Esophagus (tissue), 2 donors: ENCODE measurements around the gene USP31. TPM values are rescaled to one million over a fixed set of nuclear protein-coding genes. Genes with fewer than 3 reads are reported as not detected.
A peak's percentile ranks its signal among the peaks of the same experiment; 100 is the strongest.
"Not testable (repeated sequence)": the region's sequence is repeated elsewhere in the genome, so short reads cannot be mapped to it uniquely, and the experiment has no call there.

Experiments
- H3K27ac ChIP-seq, 2 donors: one replicate each; pipeline ENCODE4 v1.5.1; 2013; ENCODE audit warnings: low read depth in 2 of 2, mild to moderate bottlenecking in 2 of 2, inconsistent platforms in 1 of 2, low read length in 1 of 2, moderate library complexity in 1 of 2
- H3K27me3 ChIP-seq, 2 donors: one replicate each; pipeline ENCODE4 v1.6.1; 2013; ENCODE audit warnings: low read length in 2 of 2, control low read depth in 1 of 2, mild to moderate bottlenecking in 1 of 2; ENCODE audit not compliant: insufficient read depth in 2 of 2, control insufficient read depth in 1 of 2
- H3K36me3 ChIP-seq, 2 donors: one replicate each; pipeline ENCODE4 v1.6.1; 2013; ENCODE audit warnings: low read length in 1 of 2; ENCODE audit not compliant: control insufficient read depth in 2 of 2, insufficient read depth in 2 of 2
- H3K4me1 ChIP-seq, 2 donors: one replicate each; pipeline ENCODE4 v1.6.1; 2013; ENCODE audit warnings: low read length in 1 of 2; ENCODE audit not compliant: control insufficient read depth in 2 of 2, insufficient read depth in 2 of 2
- H3K4me3 ChIP-seq, 2 donors: one replicate each; pipeline ENCODE4 v1.5.1; 2013; ENCODE audit warnings: low read length in 2 of 2, mild to moderate bottlenecking in 2 of 2, low read depth in 1 of 2, moderate library complexity in 1 of 2
- H3K9me3 ChIP-seq, 2 donors: one replicate each; pipeline ENCODE4 v1.6.1; 2013; ENCODE audit warnings: mild to moderate bottlenecking in 2 of 2, low read depth in 1 of 2, low read length in 1 of 2, moderate library complexity in 1 of 2; ENCODE audit not compliant: control insufficient read depth in 2 of 2, insufficient read depth in 1 of 2
- WGBS, 2 donors: extraction: QIAGEN DNeasy Blood & Tissue Kit; methylation state at CpG; one replicate each; pipeline ENCODE4 v1.1.7; 2013; 5-methylcytosine and 5-hydroxymethylcytosine counted together
- polyA plus RNA-seq, 2 donors: library from polyadenylated mRNA; stranded (reverse); fragments of 200-250 nt; gene quantifications; one replicate each; pipeline ENCODE4 v1.2.3, GENCODE V29; 2013
- donor health status: healthy with polysubstance abuse.
- donor health status: Bipolar disorder and iron deficiency.

USP31 gene
- polyA plus RNA-seq, 2 donors, result 3.3 to 6.5 TPM

- no peaks in the 10 kb centered on the region for H3K27me3 ChIP-seq
- H3K36me3 ChIP-seq, result peaks cover 0 to 7% of the 10 kb centered on the region in 2 donors
- H3K9me3 ChIP-seq, result no peaks in the 10 kb centered on the region
- H3K4me3 ChIP-seq, result no peak overlapping the region
- no peak overlapping the region for H3K27ac ChIP-seq
- WGBS, 2 donors, result 92% methylated on average over 5 of the region's 5 CpGs
- no peaks in the 10 kb centered on the region for H3K4me1 ChIP-seq
Measured at GRCh38 chr16:23110257-23110899, 38.9 kb downstream of the USP31 start.

DNA sequence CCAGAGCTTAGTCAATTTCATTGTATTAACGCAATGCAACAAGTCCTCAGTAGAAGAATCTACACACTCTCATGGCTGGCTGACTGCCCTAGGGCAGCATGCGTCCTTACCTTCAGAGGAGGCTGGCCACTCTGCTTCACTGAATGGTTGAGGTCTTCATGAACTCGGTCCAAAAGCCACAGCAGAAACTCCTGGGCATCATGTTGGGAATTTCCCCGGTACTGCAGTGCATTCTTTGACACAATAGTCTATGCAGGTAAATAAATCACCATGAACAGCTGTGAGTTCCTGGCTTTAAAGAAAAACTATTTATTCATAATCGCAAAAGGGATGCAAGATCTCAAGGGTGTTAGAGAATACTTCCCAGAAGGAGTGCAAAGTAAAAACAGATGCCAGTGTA is 41.3 kb downstream of the USP31 start:
- Histone ChIP-seq H3K4me3 (no peak overlapping the region), H3K27ac (peak overlapping the region in 1 of 2 donors; percentile 49), H3K4me1 (no peaks in the 10 kb centered on the region), H3K36me3 (peaks cover 2 to 7% of the 10 kb centered on the region in 2 donors), H3K27me3 (no peaks in the 10 kb centered on the region), H3K9me3 (no peaks in the 10 kb centered on the region)
- 50 to 56% methylated on average over 5 of the region's 5 CpGs for WGBS, 2 donors

- Histone ChIP-seq H3K4me1 (no peaks in the 10 kb centered on the region), H3K9me3 (no peaks in the 10 kb centered on the region), H3K36me3 (peaks cover 2 to 7% of the 10 kb centered on the region in 2 donors), H3K27ac (no peak overlapping the region), H3K27me3 (no peaks in the 10 kb centered on the region), H3K4me3 (no peak overlapping the region)
- WGBS, 2 donors, result 98 to 99% methylated on average over 2 of the region's 2 CpGs
Measured at GRCh38 chr16:23107117-23107516, 42.1 kb downstream of the USP31 start.

DNA sequence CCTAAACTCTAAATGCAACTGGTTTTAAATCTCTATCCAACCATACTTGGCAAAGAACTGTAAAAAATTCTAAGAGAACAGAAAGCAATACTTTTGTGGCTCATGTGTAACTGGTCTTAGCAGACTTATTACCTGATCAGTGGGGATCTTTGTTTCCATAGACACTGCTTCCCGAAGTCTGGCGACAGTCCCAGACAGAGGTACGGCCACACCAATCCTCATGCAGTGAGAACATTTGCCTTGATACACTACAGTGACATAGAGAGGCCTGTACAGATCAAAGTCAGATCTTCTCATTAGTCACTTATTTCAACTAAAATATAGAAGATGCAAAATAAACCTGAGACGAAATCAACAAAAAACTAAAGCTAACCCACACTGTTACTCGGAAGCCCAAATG is 43.9 kb downstream of the USP31 start:
- no peak overlapping the region for H3K4me3 ChIP-seq
- no peaks in the 10 kb centered on the region for H3K9me3 ChIP-seq
- WGBS, 2 donors, result 52 to 70% methylated on average over 5 of the region's 5 CpGs
- H3K27ac ChIP-seq, result no peak overlapping the region
- no peaks in the 10 kb centered on the region for H3K4me1 ChIP-seq
- peaks cover 2 to 4% of the 10 kb centered on the region in 2 donors for H3K36me3 ChIP-seq
- H3K27me3 ChIP-seq, result no peaks in the 10 kb centered on the region

DNA sequence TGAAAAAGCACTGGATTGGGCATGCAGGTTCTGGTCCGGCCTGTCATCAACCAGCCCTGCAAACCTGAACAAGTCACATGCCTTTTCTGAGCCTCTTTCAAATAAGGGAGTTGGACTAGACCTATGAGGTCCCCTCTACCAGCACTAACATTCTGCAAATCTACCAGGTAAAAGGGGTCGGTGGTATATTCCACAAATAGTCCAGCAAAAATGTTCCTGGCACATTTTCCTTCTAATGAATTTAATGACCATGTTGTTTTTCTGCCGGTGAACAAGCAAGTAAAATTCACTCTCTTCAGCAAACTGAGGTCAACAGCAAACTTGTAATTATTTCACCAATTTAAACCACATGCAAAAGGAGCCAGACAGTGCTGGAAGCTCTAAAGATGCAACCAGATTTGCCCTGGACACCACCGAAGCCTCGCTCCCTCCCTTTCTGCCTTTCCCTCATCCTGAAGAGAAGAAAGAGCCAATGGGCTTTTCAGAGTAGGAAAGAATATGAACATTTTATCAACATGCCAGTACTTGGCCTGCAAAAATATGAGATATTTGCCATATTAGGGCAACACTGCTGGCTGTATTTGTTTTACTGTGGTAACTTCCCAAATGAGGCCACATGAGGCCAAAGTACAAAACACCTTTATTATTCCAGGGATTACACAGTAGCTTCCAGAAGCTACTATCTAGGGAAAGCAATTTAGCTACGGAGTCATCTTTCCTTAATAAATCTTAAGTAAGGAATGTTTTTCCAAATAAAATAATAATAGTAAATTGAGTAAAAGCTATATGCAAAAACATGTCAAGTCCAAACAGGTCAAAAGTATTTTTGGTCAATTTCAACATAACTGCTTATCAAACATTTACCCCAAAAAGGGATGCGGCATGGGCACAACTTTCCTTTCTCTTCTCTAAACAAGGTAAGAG is 45.0 kb downstream of the USP31 start:
- Histone ChIP-seq H3K27ac (peak overlapping the region; percentile 20 to 40), H3K27me3 (no peaks in the 10 kb centered on the region), H3K4me3 (no peak overlapping the region), H3K36me3 (peaks cover 2 to 4% of the 10 kb centered on the region in 2 donors), H3K4me1 (no peaks in the 10 kb centered on the region), H3K9me3 (no peaks in the 10 kb centered on the region)
- WGBS, 2 donors, result 74 to 76% methylated on average over 7 of the region's 7 CpGs

DNA sequence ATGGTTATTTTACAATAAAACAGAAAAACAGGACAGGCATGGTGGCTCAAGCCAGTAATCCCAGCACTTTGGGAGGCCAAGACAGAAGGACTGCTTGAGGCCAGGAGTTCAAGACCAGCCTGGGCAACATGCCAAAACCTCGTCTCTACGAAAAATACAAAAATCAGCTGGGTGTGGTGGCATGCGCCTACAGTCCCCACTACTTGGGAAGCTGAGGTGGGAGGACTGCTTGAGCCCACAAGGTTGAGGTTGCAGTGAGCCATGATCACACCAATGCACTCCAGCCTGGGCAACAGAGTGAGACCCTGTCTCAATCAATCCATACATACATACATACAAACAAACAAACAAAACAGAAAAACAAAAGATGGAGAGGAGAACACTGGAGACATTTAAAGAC is 45.6 kb downstream of the USP31 start:
- H3K4me1 ChIP-seq, result no peaks in the 10 kb centered on the region
- H3K4me3 ChIP-seq, result no peak overlapping the region
- H3K9me3 ChIP-seq, result no peaks in the 10 kb centered on the region
- WGBS, 2 donors, result 47 to 52% methylated on average over 3 of the region's 3 CpGs
- peak overlapping the region; percentile 20 to 40 for H3K27ac ChIP-seq
- H3K36me3 ChIP-seq, result peaks cover 2 to 4% of the 10 kb centered on the region in 2 donors
- H3K27me3 ChIP-seq, result no peaks in the 10 kb centered on the region

DNA sequence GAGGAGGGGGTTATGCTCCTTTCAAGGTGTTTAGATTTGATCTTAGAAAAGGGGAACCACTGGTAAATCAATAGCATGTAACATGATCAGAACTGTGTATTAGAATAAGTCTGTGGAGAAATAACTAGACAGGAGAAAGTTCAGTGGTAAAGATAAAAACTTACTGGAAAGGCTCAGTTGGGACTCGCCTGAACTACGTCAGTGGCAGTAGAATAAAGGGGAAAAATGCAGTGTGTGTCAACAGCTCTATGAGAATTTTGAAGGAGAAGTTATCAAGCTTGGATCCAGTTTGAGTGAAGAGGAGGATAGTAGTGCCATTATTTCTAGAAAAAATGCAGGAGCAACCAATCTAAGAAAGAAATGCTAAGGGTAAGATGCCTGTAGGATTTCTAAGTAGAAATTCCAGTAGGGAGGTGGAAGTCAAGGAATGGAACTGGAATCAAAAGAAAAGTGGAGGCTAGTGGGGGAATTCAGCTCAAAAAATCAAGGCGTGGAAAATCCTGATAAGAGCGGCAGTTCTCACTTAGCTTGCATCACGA is 48.2 kb downstream of the USP31 start:
- Histone ChIP-seq H3K36me3 (peaks cover 2 to 4% of the 10 kb centered on the region in 2 donors), H3K27me3 (no peaks in the 10 kb centered on the region), H3K4me3 (no peak overlapping the region), H3K9me3 (no peaks in the 10 kb centered on the region), H3K4me1 (no peaks in the 10 kb centered on the region), H3K27ac (no peak overlapping the region)
- WGBS, 2 donors, result 89 to 90% methylated on average over 5 of the region's 5 CpGs

DNA sequence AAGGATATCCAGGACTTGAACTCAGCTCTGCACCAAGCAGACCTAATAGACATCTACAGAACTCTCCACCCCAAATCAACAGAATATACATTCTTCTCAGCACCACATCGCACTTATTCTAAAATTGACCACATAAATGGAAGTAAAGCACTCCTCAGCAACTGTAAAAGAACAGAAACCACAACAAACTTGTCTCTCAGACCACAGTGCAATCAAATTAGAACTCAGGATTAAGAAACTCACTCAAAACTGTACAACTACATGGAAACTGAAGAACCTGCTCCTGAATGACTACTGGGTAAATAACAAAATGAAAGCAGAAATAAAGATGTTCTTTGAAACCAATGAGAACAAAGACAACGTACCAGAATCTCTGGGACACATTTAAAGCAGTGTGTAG is 52.8 kb downstream of the USP31 start:
- H3K27ac ChIP-seq, H3K9me3 ChIP-seq, H3K27me3 ChIP-seq, H3K4me1 ChIP-seq, H3K36me3 ChIP-seq, H3K4me3 ChIP-seq: not testable (repeated sequence)
- WGBS, 2 donors, result 72 to 73% methylated on average over 2 of the region's 2 CpGs

GRCh38 chr16:23094136-23094535 is 55.1 kb downstream of the USP31 start:
- H3K9me3 ChIP-seq, H3K4me3 ChIP-seq, H3K4me1 ChIP-seq, H3K27ac ChIP-seq, H3K27me3 ChIP-seq, H3K36me3 ChIP-seq: not testable (repeated sequence)
- WGBS, 2 donors, result 94 to 95% methylated on average over 5 of the region's 5 CpGs
